ENCODE data around the gene MYO5A.
A peak's percentile ranks its signal among the peaks of the same experiment; 100 is the strongest.

Gene MYO5A

GRCh38 chr15:52326756-52327155, 201.9 kb downstream of the MYO5A start:
- DNase-seq = no peak

- no peak for DNase-seq
Observed at GRCh38 chr15:52324109-52324508, 204.6 kb downstream of the MYO5A start.

- DNase-seq = no peak
Observed at GRCh38 chr15:52318729-52319500, 209.8 kb downstream of the MYO5A start.

- DNase-seq = no peak
Observed at GRCh38 chr15:52317688-52318087, 211.0 kb downstream of the MYO5A start.

GRCh38 chr15:52317022-52317421, 211.7 kb downstream of the MYO5A start:
- DNase-seq = no peak

GRCh38 chr15:52309154-52309548, 219.5 kb downstream of the MYO5A start:
- DNase-seq = no peak

GRCh38 chr15:52308446-52309153, 220.1 kb downstream of the MYO5A start:
- DNase-seq = peak; percentile 53 to 57

- DNase-seq = no peak
Observed at GRCh38 chr15:52307847-52308246, 220.8 kb downstream of the MYO5A start.

- DNase-seq = peak; percentile 71 to 79
Observed at GRCh38 chr15:52306270-52306669, 222.4 kb downstream of the MYO5A start.

GRCh38 chr15:52303093-52303772, 225.4 kb downstream of the MYO5A start:
- no peak for DNase-seq

GRCh38 chr15:52301265-52301847, 227.3 kb downstream of the MYO5A start:
- DNase-seq = no peak

- DNase-seq = no peak
Observed at GRCh38 chr15:52295421-52296001, 233.2 kb downstream of the MYO5A start, which contains the start of gene MYO5C. Gene MYO5C (minus strand): TSS chr15:52295804. CDS start chr15:52295636, 168 bp downstream.

GRCh38 chr15:52294881-52295420, 233.7 kb downstream of the MYO5A start:
- no peak for DNase-seq

GRCh38 chr15:52292780-52293392, 235.8 kb downstream of the MYO5A start:
- DNase-seq = no peak

GRCh38 chr15:52291204-52291603, 237.5 kb downstream of the MYO5A start:
- DNase-seq = no peak

- DNase-seq = no peak
Observed at GRCh38 chr15:52290800-52291199, 237.9 kb downstream of the MYO5A start.

GRCh38 chr15:52290329-52290728, 238.4 kb downstream of the MYO5A start:
- no peak for DNase-seq

- peak in 1 of 2 donors; percentile 19 for DNase-seq
Observed at GRCh38 chr15:52289629-52290081, 239.0 kb downstream of the MYO5A start.

GRCh38 chr15:52288986-52289385, 239.7 kb downstream of the MYO5A start:
- no peak for DNase-seq

- DNase-seq = no peak
Observed at GRCh38 chr15:52288051-52288942, 240.4 kb downstream of the MYO5A start.

- no peak for DNase-seq
Observed at GRCh38 chr15:52287114-52287513, 241.6 kb downstream of the MYO5A start.

Measured in inflammatory macrophage (primary cell).